GM19193 (cell line): ENCODE results near the gene ITGA5.

ENCODE experiments used
- POLR2A ChIP-seq: IDR thresholded peaks from 4 replicates; pipeline ENCODE4 v1.6.1; 2011; ENCODE audit not compliant: insufficient read depth, insufficient read length; ENCODE audit errors: extremely low read depth

Gene ITGA5

DNA sequence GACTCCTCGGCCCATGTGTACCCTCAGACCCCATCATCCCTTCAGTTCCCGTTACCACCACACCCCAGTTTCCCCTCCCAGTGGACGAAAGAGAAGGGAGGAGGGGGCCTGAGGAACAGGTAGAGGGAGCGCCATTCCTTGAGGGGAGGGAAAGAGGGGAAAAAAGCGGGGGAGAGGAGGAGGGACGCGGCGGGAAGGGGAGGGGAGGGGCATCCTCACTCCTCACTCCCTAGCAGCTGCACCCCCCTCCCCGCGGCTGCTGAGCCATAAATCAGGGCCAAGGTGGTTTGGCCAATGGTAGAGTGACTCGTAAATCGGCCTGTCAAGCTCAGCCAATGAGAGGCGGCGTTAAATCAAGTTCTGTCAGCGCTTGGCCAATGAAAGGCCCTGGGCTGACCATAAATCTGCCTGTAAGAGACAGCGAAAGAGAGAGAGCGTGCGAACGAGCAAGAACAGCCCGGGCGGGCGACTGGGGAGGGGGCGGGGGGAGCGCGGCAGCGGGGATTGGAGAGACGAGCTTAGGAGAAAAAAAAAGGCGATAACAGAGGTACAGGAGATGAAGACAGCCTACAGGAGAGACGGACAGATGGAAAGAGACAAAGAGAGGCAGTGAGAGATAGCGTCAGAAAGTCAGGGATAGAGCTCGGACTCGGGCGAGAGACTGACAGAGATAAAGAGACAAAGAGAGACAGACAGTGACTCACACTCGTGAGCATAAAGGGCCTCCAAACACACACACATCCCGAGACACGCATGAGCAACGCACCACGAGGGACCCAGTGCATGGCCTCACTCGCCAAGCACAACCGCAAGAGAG is 59.9 kb downstream of the ITGA5 start:
- peak; percentile 61 for TF ChIP-seq POLR2A

DNA sequence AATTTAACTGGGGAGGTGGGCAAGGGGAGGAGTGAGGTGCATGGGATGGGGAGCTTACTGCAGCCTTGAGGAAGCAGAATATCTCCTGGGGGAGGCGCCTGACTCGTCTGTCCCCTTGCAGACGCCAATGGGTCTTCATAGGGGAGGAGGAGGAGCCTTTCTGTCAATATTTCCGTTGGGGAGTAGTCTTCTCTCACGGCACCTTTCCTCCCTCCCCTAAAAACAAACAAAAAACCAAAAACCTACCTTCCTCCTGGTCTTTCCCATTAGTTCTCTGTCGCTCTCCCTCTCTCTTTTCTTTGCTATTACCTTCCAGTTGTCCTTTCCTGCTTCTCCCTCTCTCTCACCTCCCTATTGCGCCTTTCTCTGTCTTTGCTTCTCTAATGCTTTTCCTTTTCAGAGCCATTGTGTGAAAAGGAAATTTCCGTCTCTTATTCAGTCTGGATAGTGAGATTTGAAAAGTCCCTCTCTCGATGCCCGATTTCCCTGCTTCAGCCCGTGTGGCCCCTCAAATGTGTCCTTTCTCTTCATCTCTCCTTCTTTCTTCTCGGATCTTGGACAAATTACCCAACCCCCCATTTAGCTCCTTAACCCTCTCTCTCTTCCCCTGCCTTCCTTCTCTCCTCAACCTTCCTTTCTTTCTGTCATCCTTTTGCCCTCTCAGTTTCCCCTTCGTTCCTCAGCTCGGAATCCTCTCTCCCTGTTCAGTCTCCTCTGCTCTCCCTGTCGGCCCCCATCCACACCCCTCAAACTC is 60.7 kb downstream of the ITGA5 start:
- TF ChIP-seq POLR2A, result peak; percentile 34

DNA sequence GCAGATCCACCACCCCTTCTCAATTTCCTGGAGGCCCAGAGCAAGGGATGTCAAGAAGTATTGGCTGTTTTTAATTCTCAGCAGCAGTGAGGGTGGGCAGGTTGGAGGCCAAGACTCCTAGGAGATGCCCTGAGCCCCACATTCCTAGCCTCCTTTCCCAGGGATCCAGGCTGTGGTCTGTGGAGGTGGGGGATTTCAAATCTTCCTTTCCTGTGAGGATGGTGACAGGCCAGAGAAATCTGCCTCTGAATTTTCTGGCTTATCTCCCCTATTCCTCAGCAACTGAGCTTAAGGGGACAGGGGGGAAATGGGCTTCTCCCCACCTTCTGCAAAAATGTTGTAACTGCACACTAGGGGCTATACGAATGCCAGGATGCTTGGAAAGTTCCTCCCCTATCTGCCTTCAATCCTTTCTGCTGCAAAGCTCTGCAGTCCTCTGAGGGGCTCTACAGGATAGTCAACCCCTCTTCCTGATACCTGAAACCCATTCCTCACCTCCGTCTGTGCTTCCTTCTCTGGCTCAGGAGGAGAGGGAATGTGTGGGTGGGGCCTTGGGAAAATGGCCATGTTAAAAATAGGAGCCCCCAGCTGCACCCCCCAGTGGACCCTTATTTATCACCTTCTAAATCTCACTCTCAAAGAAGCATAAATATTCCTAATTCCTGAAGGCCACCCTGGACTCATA is 61.4 kb downstream of the ITGA5 start:
- no peak for TF ChIP-seq POLR2A

GRCh38 chr12:54356951-54357356 is 62.1 kb downstream of the ITGA5 start:
- no peak for TF ChIP-seq POLR2A

- no peak for TF ChIP-seq POLR2A
Observed at GRCh38 chr12:54356228-54356627, 62.8 kb downstream of the ITGA5 start.

DNA sequence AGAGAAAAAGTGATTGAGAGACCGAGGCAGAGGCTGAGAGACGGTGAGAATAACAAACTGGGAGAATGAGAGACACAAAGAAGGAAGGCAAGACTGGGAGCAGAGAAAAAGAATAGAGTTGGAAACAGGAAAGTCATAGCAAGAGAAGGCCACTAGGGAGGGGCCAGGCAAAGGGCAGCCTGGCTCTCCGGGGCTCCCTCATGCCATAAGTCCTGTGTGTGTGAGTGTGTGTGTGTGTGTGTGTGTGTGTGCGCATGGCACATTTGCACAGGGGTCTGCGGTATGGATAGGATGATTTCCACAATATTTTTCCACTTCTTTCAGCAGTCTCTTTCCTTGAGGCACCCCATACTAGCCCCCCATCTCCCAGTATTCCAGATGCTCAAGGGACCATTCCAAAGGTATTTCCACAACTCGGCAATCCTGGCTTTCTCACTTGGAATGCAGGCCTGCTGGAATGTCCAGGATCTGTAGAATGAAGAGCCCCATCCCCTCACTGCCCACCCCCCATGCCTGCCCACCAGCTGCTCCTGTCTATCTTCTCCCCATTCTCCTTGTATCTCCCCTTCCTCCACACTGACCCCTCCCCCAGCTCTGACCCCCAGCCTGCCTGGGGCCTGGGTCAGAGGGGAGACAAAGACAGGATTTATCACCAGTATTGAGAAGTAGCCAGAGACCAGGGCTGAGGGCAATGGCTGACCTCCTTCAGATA is 63.8 kb downstream of the ITGA5 start:
- TF ChIP-seq POLR2A, result no peak

DNA sequence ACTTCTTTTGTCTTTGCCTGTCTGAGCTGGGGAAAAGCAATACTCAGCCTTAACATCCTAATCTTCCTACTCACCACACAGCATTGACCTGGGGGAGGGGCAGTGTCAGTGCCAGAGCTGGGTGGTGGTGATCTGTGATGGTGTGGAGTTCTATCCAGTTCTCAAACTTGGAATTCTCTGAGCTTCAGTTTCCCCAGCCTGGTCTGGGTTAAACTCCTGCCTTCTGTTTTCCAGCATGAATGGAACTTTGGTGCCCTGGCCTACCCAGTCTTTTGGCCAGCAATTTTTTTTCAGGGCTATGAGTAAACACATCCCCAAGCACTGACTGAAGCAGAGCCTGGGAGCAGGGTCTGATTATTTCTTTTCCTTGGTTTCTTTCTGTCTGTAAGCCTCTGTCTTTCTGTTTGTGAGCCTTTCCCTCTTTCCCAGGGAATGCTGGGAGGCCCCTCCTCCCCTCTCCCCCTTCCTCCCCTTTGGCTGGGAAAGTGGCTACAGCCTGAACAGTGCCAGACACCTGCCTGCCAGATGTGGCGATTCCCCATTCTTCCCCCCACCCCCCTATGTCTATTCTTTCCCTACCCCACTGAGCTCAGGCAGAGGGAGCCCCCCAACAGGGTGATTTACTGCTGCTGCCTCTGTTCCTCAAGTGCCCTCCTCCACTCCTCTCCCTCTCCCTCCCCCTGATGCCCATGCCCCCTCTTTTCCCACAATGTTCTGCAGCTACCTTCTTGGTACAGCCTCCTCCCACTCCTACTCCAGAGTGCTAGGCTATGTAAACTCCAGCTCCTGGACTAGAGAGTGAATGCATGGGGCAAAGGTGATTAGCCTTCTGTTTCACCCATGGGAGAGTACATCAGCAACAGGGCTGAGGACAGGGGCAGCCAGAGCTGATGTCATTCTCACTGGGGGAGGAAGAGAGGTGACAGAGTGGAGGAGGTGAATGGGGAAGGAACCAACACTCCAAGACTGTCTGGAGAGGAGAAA is 65.9 kb downstream of the ITGA5 start:
- no peak for TF ChIP-seq POLR2A

GRCh38 chr12:54352022-54352531 is 67.0 kb downstream of the ITGA5 start:
- no peak for TF ChIP-seq POLR2A

GRCh38 chr12:54351341-54351740 is 67.7 kb downstream of the ITGA5 start:
- no peak for TF ChIP-seq POLR2A

DNA sequence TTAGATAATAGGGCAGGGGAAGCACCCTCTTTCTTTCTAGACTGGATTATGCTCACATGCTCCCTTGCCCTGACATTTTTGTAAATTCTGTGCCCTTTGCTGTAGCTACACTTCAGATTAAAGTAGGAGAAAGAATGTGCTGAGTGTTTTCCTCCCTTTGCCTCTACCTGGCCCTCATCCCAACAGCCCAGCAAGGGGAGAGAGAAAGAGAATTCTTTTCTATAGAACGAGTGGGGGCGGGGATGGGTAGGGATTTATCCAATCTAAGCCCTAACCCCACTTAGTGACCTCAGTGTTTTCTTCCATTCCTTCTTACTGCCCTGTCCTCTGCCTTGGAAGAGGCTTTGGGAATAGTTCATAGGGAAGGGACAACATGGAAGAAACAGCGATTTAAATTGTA is 68.3 kb downstream of the ITGA5 start:
- TF ChIP-seq POLR2A, result no peak

DNA sequence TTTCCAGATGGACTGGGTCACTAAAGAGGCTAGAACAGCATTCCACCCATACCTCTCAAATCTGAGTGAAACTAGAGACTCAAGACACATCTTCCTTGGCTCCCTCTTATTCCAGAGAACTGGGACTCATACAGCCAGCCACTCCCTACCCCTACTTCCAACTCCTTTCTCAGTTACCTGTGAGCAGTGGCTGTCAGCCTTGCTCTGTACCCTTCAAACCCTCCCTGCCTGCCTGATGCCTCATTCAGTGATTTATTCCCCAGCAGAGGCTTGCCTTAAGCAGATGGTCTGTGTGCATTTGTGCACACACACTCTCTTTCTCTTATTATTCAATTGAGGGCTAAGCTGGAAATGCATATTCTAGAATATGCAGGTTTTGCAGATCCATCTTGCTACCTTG is 69.4 kb downstream of the ITGA5 start:
- TF ChIP-seq POLR2A, result no peak

DNA sequence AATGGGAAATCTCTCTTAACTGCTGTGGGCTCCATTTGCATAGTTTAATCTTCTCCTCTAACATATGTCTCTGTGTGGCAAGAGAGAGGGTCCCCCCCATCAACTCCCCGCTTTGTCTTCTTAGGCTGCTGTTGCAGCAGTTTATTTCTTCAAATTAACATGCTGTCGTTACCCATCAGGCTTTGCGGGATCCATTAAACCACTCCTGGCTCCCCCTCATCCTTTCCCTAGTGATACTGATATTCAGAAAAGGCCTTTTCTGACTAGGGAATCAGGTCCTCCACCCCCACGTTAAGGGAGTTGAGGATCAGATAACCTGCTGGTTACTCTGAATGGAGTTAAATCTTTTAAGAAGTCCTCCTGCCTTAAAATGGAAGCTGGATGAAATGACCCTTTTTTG is 70.0 kb downstream of the ITGA5 start:
- no peak for TF ChIP-seq POLR2A
